ENCODE measurements around the gene GPR27.
A peak's percentile ranks its signal among the peaks of the same experiment; 100 is the strongest.

Gene GPR27, protein sequence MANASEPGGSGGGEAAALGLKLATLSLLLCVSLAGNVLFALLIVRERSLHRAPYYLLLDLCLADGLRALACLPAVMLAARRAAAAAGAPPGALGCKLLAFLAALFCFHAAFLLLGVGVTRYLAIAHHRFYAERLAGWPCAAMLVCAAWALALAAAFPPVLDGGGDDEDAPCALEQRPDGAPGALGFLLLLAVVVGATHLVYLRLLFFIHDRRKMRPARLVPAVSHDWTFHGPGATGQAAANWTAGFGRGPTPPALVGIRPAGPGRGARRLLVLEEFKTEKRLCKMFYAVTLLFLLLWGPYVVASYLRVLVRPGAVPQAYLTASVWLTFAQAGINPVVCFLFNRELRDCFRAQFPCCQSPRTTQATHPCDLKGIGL

DNA sequence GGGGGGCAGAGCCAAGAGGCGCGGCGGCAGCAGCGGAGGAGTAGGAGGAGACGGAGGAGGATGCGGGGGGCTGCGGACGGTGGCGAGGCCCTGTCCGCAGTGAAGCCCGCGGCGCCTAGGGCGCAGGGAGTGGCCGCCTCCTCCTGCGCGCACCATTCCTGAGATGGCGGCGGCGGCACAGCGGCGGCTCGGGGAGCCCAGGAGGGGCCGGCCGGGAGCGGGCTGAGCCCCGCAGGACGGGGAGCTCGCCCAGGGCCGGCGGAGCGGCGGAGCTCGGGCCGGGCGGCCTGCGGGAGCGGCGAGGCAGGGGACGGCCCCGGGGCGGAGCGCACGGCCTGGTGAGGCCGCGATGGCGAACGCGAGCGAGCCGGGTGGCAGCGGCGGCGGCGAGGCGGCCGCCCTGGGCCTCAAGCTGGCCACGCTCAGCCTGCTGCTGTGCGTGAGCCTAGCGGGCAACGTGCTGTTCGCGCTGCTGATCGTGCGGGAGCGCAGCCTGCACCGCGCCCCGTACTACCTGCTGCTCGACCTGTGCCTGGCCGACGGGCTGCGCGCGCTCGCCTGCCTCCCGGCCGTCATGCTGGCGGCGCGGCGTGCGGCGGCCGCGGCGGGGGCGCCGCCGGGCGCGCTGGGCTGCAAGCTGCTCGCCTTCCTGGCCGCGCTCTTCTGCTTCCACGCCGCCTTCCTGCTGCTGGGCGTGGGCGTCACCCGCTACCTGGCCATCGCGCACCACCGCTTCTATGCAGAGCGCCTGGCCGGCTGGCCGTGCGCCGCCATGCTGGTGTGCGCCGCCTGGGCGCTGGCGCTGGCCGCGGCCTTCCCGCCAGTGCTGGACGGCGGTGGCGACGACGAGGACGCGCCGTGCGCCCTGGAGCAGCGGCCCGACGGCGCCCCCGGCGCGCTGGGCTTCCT, at the start of gene GPR27:
GPR27 (plus strand) TSS at position 155 of the 909 bp plus-strand sequence; CDS start at position 350, 195 bp downstream.
- peak within 1 kb of the TSS; percentile 74 for H3K9ac ChIP-seq (ENCODE audit: low read depth, low read length)
- H3K4me1 ChIP-seq (ENCODE audit: insufficient read depth, low read length), result no peaks in the 10 kb centered on the region
- no peaks in the 10 kb centered on the region for H3K36me3 ChIP-seq (ENCODE audit: insufficient read depth, low read length)
- no peaks in the 10 kb centered on the region for H3K9me3 ChIP-seq (ENCODE audit: control insufficient read depth, insufficient read depth, low read length)

DNA sequence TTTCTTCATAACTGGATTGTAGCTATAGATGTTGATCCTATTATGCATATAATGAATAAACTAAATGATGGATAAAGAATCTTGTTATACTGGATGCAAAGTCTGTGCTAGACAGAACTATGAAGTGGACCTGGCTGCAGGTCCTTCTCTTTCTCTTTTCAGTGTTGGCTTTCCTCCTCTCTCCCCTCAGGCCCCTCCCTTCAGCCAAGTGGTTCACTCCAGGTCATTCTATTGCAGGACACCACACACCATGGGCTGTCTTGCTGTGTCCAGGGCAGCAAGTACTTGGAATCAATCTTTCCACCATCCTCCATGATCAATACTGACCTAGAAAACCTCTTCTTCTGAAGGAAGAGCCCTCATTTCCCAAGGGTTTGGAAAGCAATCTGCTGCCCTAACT, 48.7 kb upstream of the GPR27 start:
- H3K9me3 ChIP-seq (ENCODE audit: control insufficient read depth, insufficient read depth, low read length), result no peaks in the 10 kb centered on the region
- H3K4me1 ChIP-seq (ENCODE audit: insufficient read depth, low read length), result peaks cover 14% of the 10 kb centered on the region
- H3K36me3 ChIP-seq (ENCODE audit: insufficient read depth, low read length), result no peaks in the 10 kb centered on the region
- no peak overlapping the region for H3K9ac ChIP-seq (ENCODE audit: low read depth, low read length)

DNA sequence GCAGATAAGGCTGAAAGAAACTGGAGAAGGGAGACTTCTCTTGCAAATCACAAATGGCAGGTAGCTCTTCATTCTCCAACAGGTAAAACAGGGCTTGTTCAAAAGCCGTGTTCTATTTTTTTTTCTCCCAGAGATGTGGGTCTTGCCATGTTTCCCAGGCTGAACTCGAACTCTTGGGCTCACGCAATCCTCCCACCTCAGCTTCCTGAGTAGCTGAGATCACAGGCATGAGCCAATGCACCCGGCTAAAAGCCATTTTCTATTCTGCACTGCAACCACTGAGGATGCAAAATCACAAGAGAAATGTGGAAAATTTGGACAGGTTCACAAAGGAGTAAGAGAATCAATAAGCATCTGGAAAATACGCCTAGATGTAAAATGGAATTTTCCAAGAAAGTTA, 48.0 kb upstream of the GPR27 start:
- Histone ChIP-seq H3K9me3 (ENCODE audit: control insufficient read depth, insufficient read depth, low read length) (no peaks in the 10 kb centered on the region), H3K4me1 (ENCODE audit: insufficient read depth, low read length) (peaks cover 14% of the 10 kb centered on the region)

DNA sequence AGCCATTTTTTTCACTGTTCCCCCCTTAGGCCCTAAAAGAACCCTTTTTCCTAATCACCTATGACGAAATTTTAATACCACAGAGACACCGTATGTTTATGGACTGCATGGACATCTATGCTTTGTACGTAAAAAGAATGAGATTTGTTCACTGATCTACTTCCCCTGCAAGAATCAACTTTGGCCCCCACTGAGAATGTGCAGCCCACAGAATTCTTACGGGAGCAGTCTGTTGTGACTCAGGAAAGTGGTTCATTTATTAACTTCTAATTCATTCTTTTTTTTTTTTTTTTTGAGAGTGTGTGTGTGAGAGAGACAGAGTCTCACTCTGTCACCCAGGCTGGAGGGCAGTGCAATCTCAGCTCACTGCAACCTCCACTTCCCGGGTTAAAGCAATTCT, 46.1 kb upstream of the GPR27 start:
- H3K36me3 ChIP-seq (ENCODE audit: insufficient read depth, low read length), result no peaks in the 10 kb centered on the region
- no peaks in the 10 kb centered on the region for H3K9me3 ChIP-seq (ENCODE audit: control insufficient read depth, insufficient read depth, low read length)
- H3K4me1 ChIP-seq (ENCODE audit: insufficient read depth, low read length), result peaks cover 14% of the 10 kb centered on the region
- no peak overlapping the region for H3K9ac ChIP-seq (ENCODE audit: low read depth, low read length)

More for the DNA sequence above, 48.0 kb upstream of the GPR27 start:
- H3K9ac ChIP-seq (ENCODE audit: low read depth, low read length), result no peak overlapping the region
- no peaks in the 10 kb centered on the region for H3K36me3 ChIP-seq (ENCODE audit: insufficient read depth, low read length)

DNA sequence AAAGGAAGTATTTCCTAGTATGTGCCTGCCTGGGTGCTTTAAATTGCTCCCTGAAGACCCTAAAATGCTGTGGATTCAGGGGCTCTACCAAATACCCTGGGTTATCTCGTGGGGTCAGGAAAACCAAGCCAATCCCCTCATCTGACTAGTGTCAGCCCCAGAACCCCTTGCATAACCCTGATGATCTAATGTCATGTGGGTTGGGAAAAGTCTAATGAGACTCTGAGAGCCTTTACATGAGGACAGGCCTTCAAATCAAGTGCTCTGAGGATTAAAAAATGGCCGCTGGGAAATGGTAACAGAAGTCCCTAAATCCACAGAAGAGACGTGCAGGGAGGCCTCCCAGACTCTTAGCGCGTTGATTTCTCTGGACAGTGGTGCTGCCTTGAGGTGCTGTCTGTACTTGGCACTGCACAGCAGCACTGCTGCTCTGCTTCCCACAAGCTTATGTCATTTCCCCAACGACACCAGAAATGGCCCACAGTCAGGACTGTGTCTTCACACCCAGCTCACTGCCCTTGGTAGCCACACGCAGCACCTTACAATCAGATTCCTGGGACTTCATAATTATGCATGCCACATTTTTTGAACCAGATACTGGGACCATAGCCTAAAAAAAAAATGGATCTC, 45.1 kb upstream of the GPR27 start:
- H3K4me1 ChIP-seq (ENCODE audit: insufficient read depth, low read length), result peaks cover 10% of the 10 kb centered on the region
- no peaks in the 10 kb centered on the region for H3K9me3 ChIP-seq (ENCODE audit: control insufficient read depth, insufficient read depth, low read length)
- no peak overlapping the region for H3K9ac ChIP-seq (ENCODE audit: low read depth, low read length)
- no peaks in the 10 kb centered on the region for H3K36me3 ChIP-seq (ENCODE audit: insufficient read depth, low read length)

DNA sequence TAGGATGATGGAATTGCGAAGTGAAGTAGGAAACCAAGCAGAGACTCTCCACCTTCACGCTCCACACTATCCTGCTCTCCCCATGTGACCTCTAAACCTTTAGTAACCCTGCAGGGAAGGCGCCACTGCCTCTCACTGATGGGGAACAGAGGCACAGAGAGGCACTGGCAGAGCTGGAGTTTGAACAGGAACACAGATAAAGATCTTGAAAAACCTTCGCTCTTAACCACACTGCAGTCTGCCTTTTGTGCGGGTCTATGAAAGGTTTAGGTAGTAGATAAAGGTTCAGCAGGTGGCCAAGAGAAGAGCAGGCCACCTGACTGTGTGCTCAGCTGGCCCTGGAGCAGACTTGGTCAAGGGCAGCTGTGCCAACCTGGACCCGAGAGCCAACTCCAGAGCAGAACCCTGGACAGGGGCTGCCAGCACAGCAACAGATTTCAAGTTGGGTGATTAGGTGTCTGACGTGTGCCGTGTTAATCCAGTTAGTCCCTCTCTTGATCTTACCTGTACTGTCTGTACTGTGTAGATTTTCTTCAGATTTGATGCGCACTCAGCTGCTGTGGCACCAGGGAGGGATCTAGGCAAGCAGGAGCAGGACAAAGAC, 43.6 kb upstream of the GPR27 start:
- Histone ChIP-seq H3K4me1 (ENCODE audit: insufficient read depth, low read length) (no peaks in the 10 kb centered on the region), H3K9ac (ENCODE audit: low read depth, low read length) (no peak overlapping the region), H3K36me3 (ENCODE audit: insufficient read depth, low read length) (no peaks in the 10 kb centered on the region), H3K9me3 (ENCODE audit: control insufficient read depth, insufficient read depth, low read length) (no peaks in the 10 kb centered on the region)

DNA sequence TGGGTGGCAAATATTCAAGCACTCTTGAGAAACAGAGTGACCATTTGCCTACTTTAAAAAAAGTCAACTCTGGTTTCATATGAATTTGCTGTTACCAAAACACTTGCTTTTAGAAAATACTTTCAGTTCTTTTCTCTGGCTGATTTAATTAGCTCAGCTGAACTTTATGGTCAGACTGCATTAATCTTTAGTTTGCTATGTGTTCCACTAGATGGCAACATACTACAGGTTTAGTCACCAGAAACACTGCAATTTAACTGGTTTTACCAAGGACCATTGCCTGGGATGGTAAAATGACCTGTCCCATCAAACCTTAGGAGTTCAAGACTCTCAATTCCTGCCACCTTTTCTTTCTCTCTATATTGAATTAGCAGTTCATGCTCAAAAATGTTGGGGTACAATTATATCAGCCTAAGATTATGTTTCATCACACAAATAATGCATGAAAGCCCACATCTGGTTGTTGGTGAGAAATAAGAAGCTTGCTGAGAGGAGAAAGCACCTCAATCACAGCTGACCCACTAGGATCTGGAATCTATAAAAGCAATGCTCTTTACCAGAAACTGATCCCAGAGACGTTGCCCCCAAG, 42.7 kb upstream of the GPR27 start:
- Histone ChIP-seq H3K9me3 (ENCODE audit: control insufficient read depth, insufficient read depth, low read length) (no peaks in the 10 kb centered on the region), H3K9ac (ENCODE audit: low read depth, low read length) (no peak overlapping the region), H3K4me1 (ENCODE audit: insufficient read depth, low read length) (no peaks in the 10 kb centered on the region), H3K36me3 (ENCODE audit: insufficient read depth, low read length) (no peaks in the 10 kb centered on the region)

DNA sequence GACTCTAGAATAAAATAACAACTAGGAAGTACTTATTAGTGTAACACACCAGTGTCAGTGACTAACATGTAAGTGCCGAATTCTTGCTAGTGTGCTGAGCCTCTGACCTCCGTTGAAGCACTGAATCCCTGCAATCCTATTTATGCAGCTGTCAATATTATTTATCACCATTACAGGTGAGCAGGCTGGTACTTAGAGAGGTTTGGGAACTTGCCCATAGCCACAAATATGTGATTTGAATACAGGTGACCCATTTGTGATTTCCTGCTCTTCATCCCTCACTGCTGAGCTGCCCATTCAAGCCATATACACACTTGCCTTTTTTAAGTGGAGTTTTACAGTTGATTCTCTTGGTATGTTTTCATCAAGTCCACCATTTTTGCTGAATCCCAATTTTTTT, 40.6 kb upstream of the GPR27 start:
- H3K9ac ChIP-seq (ENCODE audit: low read depth, low read length), result no peak overlapping the region
- no peaks in the 10 kb centered on the region for H3K4me1 ChIP-seq (ENCODE audit: insufficient read depth, low read length)
- no peaks in the 10 kb centered on the region for H3K9me3 ChIP-seq (ENCODE audit: control insufficient read depth, insufficient read depth, low read length)
- H3K36me3 ChIP-seq (ENCODE audit: insufficient read depth, low read length), result no peaks in the 10 kb centered on the region

DNA sequence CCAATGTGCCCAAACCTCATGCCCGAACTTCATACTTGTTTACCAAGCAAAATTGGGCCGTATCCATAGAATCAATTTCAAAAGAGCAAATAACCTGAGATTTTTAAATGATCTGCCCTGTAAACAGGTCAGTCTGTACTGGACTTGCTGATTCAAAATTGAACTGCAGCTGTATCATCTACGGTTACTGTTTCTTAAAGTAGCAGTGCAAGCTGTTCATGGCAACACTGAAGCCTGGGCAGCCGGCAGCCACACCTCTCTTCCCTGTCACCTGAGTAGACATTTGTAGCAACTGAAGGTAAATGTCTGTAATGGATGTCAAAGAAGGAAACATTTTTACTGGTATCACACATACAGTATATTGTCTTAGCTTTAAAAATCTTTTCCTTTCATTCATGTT, 39.1 kb upstream of the GPR27 start:
- no peaks in the 10 kb centered on the region for H3K4me1 ChIP-seq (ENCODE audit: insufficient read depth, low read length)
- H3K36me3 ChIP-seq (ENCODE audit: insufficient read depth, low read length), result no peaks in the 10 kb centered on the region
- no peak overlapping the region for H3K9ac ChIP-seq (ENCODE audit: low read depth, low read length)
- no peaks in the 10 kb centered on the region for H3K9me3 ChIP-seq (ENCODE audit: control insufficient read depth, insufficient read depth, low read length)

DNA sequence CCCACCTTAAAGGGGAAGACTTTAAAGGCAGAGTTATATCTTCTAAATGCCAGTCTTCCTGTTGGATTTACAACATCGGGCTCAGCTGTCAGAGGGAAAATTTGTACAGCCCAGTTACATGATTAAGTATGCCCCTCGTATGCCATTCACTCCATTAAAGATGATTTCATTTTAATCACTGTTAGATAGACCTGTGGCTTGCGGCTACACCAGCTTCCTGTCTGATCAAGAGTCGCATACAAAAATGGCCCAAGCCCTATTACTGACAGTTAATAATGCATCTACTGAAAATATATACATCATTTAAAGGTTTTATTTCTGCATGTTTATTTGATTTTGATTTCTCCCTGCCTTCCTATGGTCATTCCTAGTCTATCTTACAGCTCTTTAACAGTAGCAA, 35.6 kb upstream of the GPR27 start:
- no peaks in the 10 kb centered on the region for H3K4me1 ChIP-seq (ENCODE audit: insufficient read depth, low read length)
- H3K9ac ChIP-seq (ENCODE audit: low read depth, low read length), result no peak overlapping the region
- H3K9me3 ChIP-seq (ENCODE audit: control insufficient read depth, insufficient read depth, low read length), result no peaks in the 10 kb centered on the region
- no peaks in the 10 kb centered on the region for H3K36me3 ChIP-seq (ENCODE audit: insufficient read depth, low read length)

DNA sequence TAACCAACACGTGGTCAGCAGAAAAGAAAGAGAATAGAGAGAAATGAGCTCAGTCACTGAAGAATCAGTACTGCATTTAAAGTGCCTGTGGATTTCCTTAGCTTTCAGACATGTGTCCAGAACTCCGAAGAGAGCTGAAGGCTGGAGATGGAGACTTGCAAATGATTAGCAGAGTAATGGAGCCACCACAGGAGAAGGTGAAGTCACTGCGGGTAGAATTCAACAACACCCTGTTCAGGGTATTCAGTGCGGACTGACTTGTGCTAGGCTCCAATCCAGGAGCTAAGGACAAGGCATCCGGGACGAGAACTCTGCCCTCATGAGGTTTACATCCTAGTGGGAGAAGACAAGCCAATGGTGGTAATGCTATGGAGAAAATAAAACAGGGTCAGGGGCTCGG, 32.7 kb upstream of the GPR27 start:
- Histone ChIP-seq H3K36me3 (ENCODE audit: insufficient read depth, low read length) (no peaks in the 10 kb centered on the region), H3K9ac (ENCODE audit: low read depth, low read length) (no peak overlapping the region), H3K4me1 (ENCODE audit: insufficient read depth, low read length) (peaks cover 12% of the 10 kb centered on the region), H3K9me3 (ENCODE audit: control insufficient read depth, insufficient read depth, low read length) (no peaks in the 10 kb centered on the region)

DNA sequence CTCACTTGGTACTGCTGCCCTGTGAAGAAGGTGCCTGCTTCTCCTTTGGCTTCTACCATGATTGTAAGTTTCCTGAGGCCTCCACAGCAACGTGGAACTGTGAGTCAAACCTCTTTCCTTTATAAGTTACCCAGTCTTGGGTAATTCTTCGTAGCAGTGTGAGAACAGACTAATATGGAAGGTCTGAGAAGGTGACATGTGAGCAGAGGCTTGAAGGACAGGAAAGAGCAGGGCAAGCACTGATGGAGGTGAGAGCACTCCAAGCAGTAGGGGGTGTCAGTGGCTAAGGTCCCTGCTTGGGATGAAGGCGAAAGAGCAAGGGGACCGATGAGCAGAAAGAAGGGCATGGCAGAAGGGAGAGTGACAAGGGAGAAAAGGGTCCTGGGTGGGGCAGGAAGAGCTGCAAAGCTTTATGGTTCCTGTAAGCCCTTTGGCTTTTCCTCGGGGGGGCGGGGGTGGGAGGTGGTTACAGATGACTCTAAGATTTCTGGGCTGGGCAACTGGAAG, 32.0 kb upstream of the GPR27 start:
- Histone ChIP-seq H3K9me3 (ENCODE audit: control insufficient read depth, insufficient read depth, low read length) (no peaks in the 10 kb centered on the region), H3K9ac (ENCODE audit: low read depth, low read length) (no peak overlapping the region), H3K36me3 (ENCODE audit: insufficient read depth, low read length) (no peaks in the 10 kb centered on the region), H3K4me1 (ENCODE audit: insufficient read depth, low read length) (peaks cover 17% of the 10 kb centered on the region)

DNA sequence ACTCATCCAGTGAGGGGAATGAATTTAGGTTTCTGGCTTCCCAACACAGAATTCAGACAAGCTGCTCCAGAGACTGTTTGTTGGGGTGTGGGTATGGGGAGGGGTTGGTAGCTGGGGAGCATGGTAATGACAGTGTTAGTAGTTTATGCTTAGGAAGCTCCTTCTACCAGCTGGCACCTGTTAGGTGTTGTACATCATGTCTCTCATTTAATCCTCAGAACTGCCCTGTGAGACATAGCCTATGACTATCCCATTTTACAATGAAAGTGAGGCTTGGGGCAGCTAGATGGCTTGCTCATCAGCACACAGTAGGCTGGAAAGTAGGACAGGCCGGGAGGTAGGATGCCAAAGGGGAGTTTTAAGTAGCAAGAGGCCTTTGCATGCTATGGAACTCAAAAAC, 31.0 kb upstream of the GPR27 start:
- Histone ChIP-seq H3K4me1 (ENCODE audit: insufficient read depth, low read length) (peaks cover 17% of the 10 kb centered on the region), H3K9ac (ENCODE audit: low read depth, low read length) (no peak overlapping the region), H3K36me3 (ENCODE audit: insufficient read depth, low read length) (no peaks in the 10 kb centered on the region), H3K9me3 (ENCODE audit: control insufficient read depth, insufficient read depth, low read length) (no peaks in the 10 kb centered on the region)
